IMR-90 (cell line): ENCODE measurements around the gene STON2. TPM values are rescaled to one million over a fixed set of nuclear protein-coding genes. Genes with fewer than 3 reads are reported as not detected.

Experiments used
- ATAC-seq: fragments of 200-7000 bp; cut with Tn5 transposase; 2 replicates; pipeline ENCODE4 v1.9.1; 2020; ENCODE audit warnings: low read depth, mild to moderate bottlenecking, moderate library complexity
- BruUV-seq: library from RNA; stranded (reverse); fragments of 400-500 nt; replicated peaks from 2 replicates; lab custom pipeline; 2021; lab: Mats Ljungman, UMichigan
- CTCF ChIA-PET: fragments of 300-600 bp; formaldehyde crosslinking; extraction: SDS; loops from one replicate; lab custom pipeline; 2021; ENCODE audit warnings: antibody characterized with exemption; lab: Yijun Ruan, JAX
- POLR2A ChIA-PET: fragments of 300-600 bp; sonication (Branson Sonifier 250); formaldehyde crosslinking; loops from one replicate; lab custom pipeline; 2022; ENCODE audit warnings: antibody characterized with exemption; ENCODE audit not compliant: unreplicated experiment; lab: Charles Lee
- DNase-seq: peaks from one replicate; pipeline ENCODE4 v3.0.0; 2013
- H2AFZ ChIP-seq: replicated peaks from 2 replicates; pipeline ENCODE3; 2013; ENCODE audit warnings: low read length, mild to moderate bottlenecking; ENCODE audit not compliant: poor library complexity
- H2AK5ac ChIP-seq: 2 replicates; pipeline ENCODE4 v1.6.1; 2013; ENCODE audit warnings: low read depth, low read length, inconsistent platforms
- H2AK9ac ChIP-seq: replicated peaks from 2 replicates; pipeline ENCODE3; 2013; ENCODE audit warnings: mild to moderate bottlenecking, low read depth, low read length, moderate library complexity; ENCODE audit not compliant: poor library complexity
- H2BK120ac ChIP-seq: 2 replicates; pipeline ENCODE4 v1.6.1; 2013; ENCODE audit warnings: low read depth, low read length, inconsistent platforms
- H2BK15ac ChIP-seq: 3 replicates; pipeline ENCODE4 v1.6.1; 2013; ENCODE audit warnings: low read depth, low read length, inconsistent platforms
- H2BK20ac ChIP-seq: 2 replicates; pipeline ENCODE4 v1.6.1; 2013; ENCODE audit warnings: low read depth, mild to moderate bottlenecking, inconsistent platforms, low read length, moderate library complexity
- H2BK5ac ChIP-seq: 2 replicates; pipeline ENCODE4 v1.6.1; 2013; ENCODE audit warnings: mild to moderate bottlenecking, low read depth, low read length, inconsistent platforms; ENCODE audit not compliant: poor library complexity, severe bottlenecking
- H3K14ac ChIP-seq: replicated peaks from 2 replicates; pipeline ENCODE4 v1.6.1; 2013; ENCODE audit warnings: low read depth, low read length, inconsistent platforms
- H3K18ac ChIP-seq: 2 replicates; pipeline ENCODE4 v1.6.1; 2013; ENCODE audit warnings: low read depth, low read length, control low read depth
- H3K23ac ChIP-seq: 2 replicates; pipeline ENCODE4 v1.6.1; 2013; ENCODE audit warnings: low read depth, low read length, inconsistent platforms
- H3K27ac ChIP-seq: 2 replicates; pipeline ENCODE4 v1.5.1; 2013; ENCODE audit warnings: mild to moderate bottlenecking, control low read depth, low read length; ENCODE audit not compliant: insufficient read depth
- H3K27me3 ChIP-seq: 2 replicates; pipeline ENCODE4 v1.6.1; 2013; ENCODE audit warnings: low read length; ENCODE audit not compliant: control insufficient read depth, insufficient read depth
- H3K36me3 ChIP-seq: 2 replicates; pipeline ENCODE4 v1.6.1; 2013; ENCODE audit warnings: low read length, mixed read lengths; ENCODE audit not compliant: control insufficient read depth, insufficient read depth
- H3K4ac ChIP-seq: 2 replicates; pipeline ENCODE4 v1.6.1; 2013; ENCODE audit warnings: low read depth, low read length, inconsistent platforms
- H3K4me1 ChIP-seq: 2 replicates; pipeline ENCODE4 v1.6.1; 2013; ENCODE audit warnings: low read length, mixed read lengths; ENCODE audit not compliant: control insufficient read depth, insufficient read depth
- H3K4me2 ChIP-seq: 2 replicates; pipeline ENCODE4 v1.6.1; 2013; ENCODE audit warnings: low read depth, mild to moderate bottlenecking, control low read depth, low read length, moderate library complexity
- H3K4me3 ChIP-seq: 2 replicates; pipeline ENCODE4 v1.5.1; 2013; ENCODE audit warnings: low read depth, mild to moderate bottlenecking, control low read depth, low read length, moderate library complexity; ENCODE audit not compliant: insufficient read depth
- H3K56ac ChIP-seq: 2 replicates; pipeline ENCODE4 v1.6.1; 2013; ENCODE audit warnings: low read length, inconsistent platforms; ENCODE audit not compliant: insufficient read depth; ENCODE audit errors: extremely low read depth
- H3K79me1 ChIP-seq, 2 experiments: 2 replicates each; pipeline ENCODE4 v1.6.1; 2013; ENCODE audit warnings: low read length in 2 of 2, inconsistent platforms in 1 of 2, low read depth in 1 of 2
- H3K9ac ChIP-seq: 2 replicates; pipeline ENCODE4 v1.6.1; 2013; ENCODE audit warnings: low read depth, low read length, control low read depth
- H3K9me1 ChIP-seq: 2 replicates; pipeline ENCODE4 v1.6.1; 2013; ENCODE audit warnings: low read length, inconsistent platforms; ENCODE audit not compliant: insufficient read depth
- H3K9me3 ChIP-seq: 2 replicates; pipeline ENCODE4 v1.6.1; 2013; ENCODE audit warnings: low read length; ENCODE audit not compliant: control insufficient read depth, insufficient read depth
- H4K20me1 ChIP-seq: 2 replicates; pipeline ENCODE4 v1.6.1; 2013; ENCODE audit warnings: low read length, inconsistent platforms; ENCODE audit not compliant: insufficient read depth
- H4K5ac ChIP-seq: 2 replicates; pipeline ENCODE4 v1.6.1; 2013; ENCODE audit warnings: mild to moderate bottlenecking, low read depth, low read length, control low read depth
- H4K8ac ChIP-seq, 2 experiments: 2 replicates each; pipeline ENCODE4 v1.6.1; 2013; ENCODE audit warnings: low read depth in 2 of 2, low read length in 2 of 2, control low read depth in 1 of 2, inconsistent platforms in 1 of 2
- H4K91ac ChIP-seq: 2 replicates; pipeline ENCODE4 v1.6.1; 2013; ENCODE audit warnings: low read depth, low read length, inconsistent platforms; ENCODE audit not compliant: insufficient read depth
- BHLHE40 ChIP-seq: fragments of 150-350 bp; IDR thresholded peaks from 2 replicates; pipeline ENCODE4 v1.6.1; 2016; ENCODE audit warnings: mild to moderate bottlenecking, low read depth, low read length
- CHD1 ChIP-seq: IDR thresholded peaks from 2 replicates; pipeline ENCODE4 v1.6.1; 2012; ENCODE audit warnings: low read depth, low read length, improper control_type of control experiment
- ELK1 ChIP-seq: fragments of 150-350 bp; IDR thresholded peaks from 2 replicates; pipeline ENCODE4 v1.6.1; 2016; ENCODE audit warnings: low read depth, mild to moderate bottlenecking, low read length, moderate library complexity, borderline replicate concordance
- MAFK ChIP-seq: IDR thresholded peaks from 2 replicates; pipeline ENCODE4 v1.6.1; 2012; ENCODE audit warnings: low read depth, low read length, improper control_type of control experiment
- MAZ ChIP-seq: IDR thresholded peaks from 2 replicates; pipeline ENCODE4 v1.6.1; 2012; ENCODE audit warnings: low read depth, mild to moderate bottlenecking, low read length, improper control_type of control experiment, moderate library complexity, borderline replicate concordance
- MXI1 ChIP-seq: IDR thresholded peaks from 2 replicates; pipeline ENCODE4 v1.6.1; 2012; ENCODE audit warnings: low read depth, mild to moderate bottlenecking, low read length, moderate library complexity, borderline replicate concordance
- RFX5 ChIP-seq: IDR thresholded peaks from 2 replicates; pipeline ENCODE4 v1.8.0; 2012; ENCODE audit warnings: low read depth, mild to moderate bottlenecking, low read length, moderate library complexity
- SMC3 ChIP-seq: fragments of 150-350 bp; IDR thresholded peaks from 2 replicates; pipeline ENCODE4 v1.6.1; 2016; ENCODE audit warnings: low read depth, mild to moderate bottlenecking, antibody characterized with exemption, low read length, moderate library complexity
- WGBS, 2 experiments: methylation state at CpG; one replicate each; pipeline versions ENCODE4 v1.1.5 to v1.1.7; 2013; ENCODE audit warnings: missing lambda C conversion rate in 2 of 2; ENCODE audit not compliant: insufficient read length in 1 of 2; ENCODE audit errors: extremely low coverage in 2 of 2; 5-methylcytosine and 5-hydroxymethylcytosine counted together
- dilution Hi-C: fragments of 300-500 bp; cut with HindIII; formaldehyde crosslinking; loops from one replicate; pipeline ENCODE4 v1.14.3; 2018; ENCODE audit warnings: low sequenced_read_pairs; ENCODE audit not compliant: unreplicated experiment
- in situ Hi-C: fragments of 300-500 bp; cut with MboI; formaldehyde crosslinking; loops from 3 replicates; pipeline ENCODE4 v1.14.3; 2019; ENCODE audit warnings: low sequenced_read_pairs, inconsistent platforms, mixed read lengths
- intact Hi-C: fragments of 100-400 bp; cut with micrococcal nuclease; formaldehyde crosslinking; loops from 2 replicates; pipeline ENCODE4 v1.10.0; 2022
- polyA plus RNA-seq, 3 experiments: library from polyadenylated mRNA; depleted of rRNA; stranded (reverse); fragments of >200 nt; gene quantifications; 2 replicates each; pipeline ENCODE4 v1.2.3, GENCODE V29; 2012; ENCODE audit warnings: low replicate concordance in 1 of 3
- total RNA-seq: library from RNA; depleted of rRNA; stranded (reverse); fragments of >200 nt; gene quantifications from 2 replicates; pipeline ENCODE4 v1.2.3, GENCODE V29; 2012

Gene STON2
- total and polyA plus RNA-seq, 2 of the 4 experiments (the other 2 are of a cell fraction): not detected

GRCh38 chr14:81367563-81367962 lies 32.6 kb downstream of the STON2 start:
- Histone ChIP-seq H3K4me3 (no peak overlapping the region), H3K79me1 (no peaks in the 10 kb centered on the region), H3K23ac (no peak overlapping the region), H3K4ac (no peak overlapping the region), H3K4me2 (no peak overlapping the region), H3K9me1 (no peaks in the 10 kb centered on the region), H3K27me3 (no peaks in the 10 kb centered on the region), H2AFZ (no peak overlapping the region), H2BK15ac (no peak overlapping the region), H4K20me1 (no peaks in the 10 kb centered on the region), H2AK9ac (no peak overlapping the region), H2BK20ac (no peak overlapping the region), H3K9me3 (no peaks in the 10 kb centered on the region), H3K36me3 (no peaks in the 10 kb centered on the region), H3K18ac (no peak overlapping the region), H3K27ac (no peak overlapping the region), H3K9ac (no peak overlapping the region), H4K8ac (no peak overlapping the region), H4K5ac (no peak overlapping the region), H3K56ac (no peak overlapping the region), H2AK5ac (no peak overlapping the region), H3K4me1 (no peaks in the 10 kb centered on the region), H2BK120ac (no peak overlapping the region), H2BK5ac (no peak overlapping the region), H4K91ac (no peak overlapping the region), H3K14ac (no peak overlapping the region)
- no TSS peak for BruUV-seq
- ATAC-seq (no peak), DNase-seq (no peak)
- WGBS, 2 experiments: no CpG with 5 or more reads among the region's 4 CpGs
- dilution Hi-C loops (no loop called here), in situ Hi-C loops (no loop called here), intact Hi-C loops (no loop called here)
- POLR2A ChIA-PET: no interaction called here
- CTCF ChIA-PET: no interaction called here
- TF ChIP-seq RFX5: no peak
- no peak for TF ChIP-seq BHLHE40
- TF ChIP-seq CHD1: no peak
- no peak for TF ChIP-seq ELK1
- TF ChIP-seq MAFK: no peak
- no peak for TF ChIP-seq MAZ
- TF ChIP-seq MXI1: no peak
- TF ChIP-seq SMC3: no peak
